K562 treated with DMSO at 1 percent for 12 hours (cell line): ENCODE measurements around the gene SLC25A15. TPM values are rescaled to one million over a fixed set of nuclear protein-coding genes. Genes with fewer than 3 reads are reported as not detected.

Source experiments
- total RNA-seq: library from RNA; unstranded; fragments of 300-600 nt; gene quantifications from 2 replicates; pipeline ENCODE4 v1.2.3, GENCODE V29; 2022; ENCODE audit not compliant: insufficient read depth

SLC25A15 gene
- total RNA-seq: 2.1 and 8.6 TPM in 2 replicates

DNA sequence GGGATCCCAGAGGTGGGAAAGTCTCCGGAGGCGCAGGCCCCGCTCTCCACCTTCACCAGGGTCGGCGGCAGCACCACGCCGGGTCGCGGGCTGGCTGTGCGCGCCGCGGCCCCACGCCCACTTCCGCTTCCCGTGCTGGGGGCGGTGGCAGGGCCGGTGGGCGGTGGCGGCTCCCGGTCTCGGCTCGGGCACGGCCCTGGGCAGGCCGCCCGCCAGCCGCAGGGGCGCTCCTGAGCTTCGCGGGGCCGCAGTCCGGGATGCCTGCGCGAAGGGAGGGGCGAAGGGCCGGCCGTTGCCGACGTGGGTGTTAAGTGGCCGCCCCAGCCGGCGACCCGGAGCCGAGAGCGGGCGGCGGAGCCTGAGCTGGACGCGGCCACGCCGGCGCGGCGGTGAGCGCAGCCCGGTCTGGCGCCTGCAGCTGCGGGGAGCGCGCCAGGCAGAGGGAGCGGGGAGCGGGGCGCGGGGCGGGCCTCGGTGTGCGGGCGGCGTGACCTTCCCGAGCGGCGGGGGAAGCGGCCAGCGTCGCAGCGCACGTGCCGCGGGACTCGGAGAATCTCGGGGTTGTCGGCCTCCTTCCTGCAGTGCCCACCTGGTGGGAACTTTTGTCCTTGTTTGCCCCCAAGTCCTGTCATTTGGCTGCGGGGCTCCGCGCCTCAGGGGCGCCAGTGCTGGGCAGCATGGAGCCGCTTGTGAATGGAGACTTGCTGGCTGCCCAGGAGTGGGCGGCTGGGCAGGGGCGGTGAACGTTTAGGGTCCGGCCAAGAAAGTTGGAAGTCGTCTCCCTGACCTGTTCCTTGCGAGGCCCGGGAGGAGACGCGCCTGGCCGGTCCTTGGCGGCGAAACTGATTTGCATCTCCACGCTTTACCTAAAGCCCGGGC lies at the start of gene SLC25A15:
SLC25A15 (plus strand) TSS at position 337 of the 879 bp plus-strand sequence. CDS start 3,616 bp downstream, outside the sequence.

DNA sequence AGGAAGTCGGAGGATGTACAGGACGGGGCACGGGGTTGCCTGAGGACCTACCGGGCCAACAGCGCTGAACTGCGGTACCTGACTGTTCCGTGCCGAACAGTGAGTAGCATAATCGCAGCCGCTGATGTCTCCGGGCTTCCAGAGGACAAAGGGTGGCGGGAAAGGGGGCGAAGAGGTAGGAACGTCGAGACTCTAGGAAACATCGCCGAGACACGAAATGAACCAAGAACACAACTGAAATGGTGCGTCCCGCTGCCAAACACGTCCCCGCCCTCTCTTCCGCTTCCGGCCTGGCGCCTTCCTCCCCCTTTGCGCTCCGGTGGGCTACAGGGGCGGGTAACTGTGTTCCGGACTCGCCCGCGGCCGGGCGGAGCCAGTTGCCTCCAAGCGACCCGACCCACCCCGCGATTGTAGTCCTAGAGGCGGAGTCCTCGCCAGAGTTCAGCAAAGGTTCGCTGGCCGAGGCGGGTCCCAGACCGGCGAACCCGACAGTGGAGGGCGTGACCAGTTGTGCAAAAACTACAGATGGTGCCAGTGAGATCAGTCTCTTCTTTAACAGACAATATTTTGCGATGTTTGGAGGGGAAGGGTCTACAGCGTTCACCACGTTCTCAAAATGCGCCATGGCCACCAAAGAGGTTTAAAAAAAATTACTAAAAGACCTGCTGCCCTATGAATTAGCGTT lies 18.3 kb upstream of the SLC25A15 start, which contains the start of gene MRPS31:
MRPS31 (minus strand) TSS at position 257 of the 685 bp plus-strand sequence; CDS start at position 203, 54 bp downstream.

Other genes with a start within 250 kb of the SLC25A15 start
- 0.17 and 0.60 TPM in 2 replicates for gene FOXO1, start 123.0 kb upstream of the SLC25A15 start, total RNA-seq
- gene MRPS31, start 18.4 kb upstream of the SLC25A15 start, total RNA-seq: 11.1 and 20.2 TPM in 2 replicates
- 10.2 and 38.5 TPM in 2 replicates for gene ELF1, start 229.7 kb downstream of the SLC25A15 start, total RNA-seq